Mucosa of stomach (tissue), 1 donor: ENCODE results near the gene NUP93.
"Not testable (repeated sequence)": the region's sequence is repeated elsewhere in the genome, so short reads cannot be mapped to it uniquely, and the experiment has no call there.

ENCODE experiments used
- H3K27me3 ChIP-seq: one replicate; pipeline ENCODE4 v1.7.0; 2013; ENCODE audit warnings: mild to moderate bottlenecking, low read length; ENCODE audit not compliant: control insufficient read depth, insufficient read depth
- H3K36me3 ChIP-seq: one replicate; pipeline ENCODE4 v1.7.0; 2013; ENCODE audit warnings: low read length; ENCODE audit not compliant: control insufficient read depth, insufficient read depth
- H3K4me1 ChIP-seq: one replicate; pipeline ENCODE4 v1.7.0; 2013; ENCODE audit warnings: mild to moderate bottlenecking, low read length; ENCODE audit not compliant: control insufficient read depth, insufficient read depth
- H3K4me3 ChIP-seq: one replicate; pipeline ENCODE4 v1.7.0; 2013; ENCODE audit warnings: low read length
- H3K9ac ChIP-seq: one replicate; pipeline ENCODE4 v1.7.0; 2013; ENCODE audit warnings: mild to moderate bottlenecking, low read length, moderate library complexity
- H3K9me3 ChIP-seq: one replicate; pipeline ENCODE4 v1.7.0; 2013; ENCODE audit warnings: mild to moderate bottlenecking, low read length, moderate library complexity; ENCODE audit not compliant: control insufficient read depth
- donor health status: Pancreatic carcinoma.

NUP93 gene

DNA sequence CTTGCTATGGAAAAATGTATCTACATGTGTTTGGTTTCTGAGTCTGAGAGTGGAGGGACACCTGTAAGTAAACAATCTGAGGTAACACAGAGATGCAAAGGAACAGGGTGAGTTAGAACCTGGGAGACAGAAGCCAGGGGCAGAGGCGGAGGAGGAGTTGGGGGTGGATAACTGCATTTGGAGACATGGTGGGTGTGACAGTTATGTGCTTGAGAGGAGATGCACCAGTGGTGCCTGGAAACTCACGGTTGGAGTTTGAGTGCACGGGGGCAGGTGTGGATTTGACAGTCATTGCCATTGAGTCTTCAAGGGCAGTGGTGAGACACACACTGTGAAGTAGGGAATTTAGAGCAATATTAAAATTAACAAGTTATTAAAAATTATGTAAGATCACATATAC, 6.5 kb downstream of the NUP93 start:
- no peak overlapping the region for H3K4me3 ChIP-seq
- no peaks in the 10 kb centered on the region for H3K36me3 ChIP-seq
- H3K9ac ChIP-seq: no peak overlapping the region
- H3K9me3 ChIP-seq: no peaks in the 10 kb centered on the region
- H3K4me1 ChIP-seq: peaks cover 11% of the 10 kb centered on the region
- no peaks in the 10 kb centered on the region for H3K27me3 ChIP-seq

- H3K36me3 ChIP-seq: no peaks in the 10 kb centered on the region
- no peaks in the 10 kb centered on the region for H3K27me3 ChIP-seq
- no peaks in the 10 kb centered on the region for H3K9me3 ChIP-seq
- no peak overlapping the region for H3K9ac ChIP-seq
- H3K4me3 ChIP-seq: no peak overlapping the region
- H3K4me1 ChIP-seq: peaks cover 20% of the 10 kb centered on the region
These were observed 7.6 kb downstream of the NUP93 start for GRCh38 chr16:56737539-56737938.

GRCh38 chr16:56738221-56738620, 8.3 kb downstream of the NUP93 start:
- Histone ChIP-seq H3K36me3 (no peaks in the 10 kb centered on the region), H3K27me3 (no peaks in the 10 kb centered on the region), H3K9me3 (no peaks in the 10 kb centered on the region), H3K4me3 (no peak overlapping the region), H3K4me1 (peaks cover 22% of the 10 kb centered on the region), H3K9ac (no peak overlapping the region)

- not testable (repeated sequence) for H3K9me3 ChIP-seq, H3K27me3 ChIP-seq, H3K36me3 ChIP-seq, H3K9ac ChIP-seq, H3K4me3 ChIP-seq
- H3K4me1 ChIP-seq: peaks cover 22% of the 10 kb centered on the region
These were observed 9.4 kb downstream of the NUP93 start for GRCh38 chr16:56739378-56739777.

DNA sequence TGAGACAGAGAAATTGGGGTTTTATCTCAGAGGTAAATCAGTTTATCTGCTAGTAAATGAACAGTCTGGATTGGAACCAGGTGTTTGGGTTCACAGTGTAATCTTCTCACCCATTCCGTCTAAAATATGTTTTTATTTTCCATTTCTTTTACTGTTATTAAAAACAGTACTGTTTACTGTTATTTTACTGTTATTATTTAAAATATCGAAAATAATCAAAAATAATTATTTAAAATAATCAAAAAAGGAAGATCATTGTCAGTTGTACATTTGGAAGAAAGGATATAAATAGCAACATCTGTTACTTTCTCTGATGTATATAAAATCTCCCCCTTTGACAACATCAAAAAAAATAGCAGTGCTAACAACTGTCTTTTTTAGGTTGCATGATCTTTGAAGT, 11.5 kb downstream of the NUP93 start:
- Histone ChIP-seq H3K4me3 (no peak overlapping the region), H3K27me3 (no peaks in the 10 kb centered on the region), H3K4me1 (peaks cover 28% of the 10 kb centered on the region), H3K9me3 (no peaks in the 10 kb centered on the region), H3K9ac (no peak overlapping the region), H3K36me3 (no peaks in the 10 kb centered on the region)

GRCh38 chr16:56742030-56742984, 12.4 kb downstream of the NUP93 start:
- H3K27me3 ChIP-seq: no peaks in the 10 kb centered on the region

GRCh38 chr16:56743840-56744239, 13.9 kb downstream of the NUP93 start:
- Histone ChIP-seq H3K4me3 (no peak overlapping the region), H3K36me3 (no peaks in the 10 kb centered on the region), H3K4me1 (peaks cover 18% of the 10 kb centered on the region), H3K9ac (no peak overlapping the region), H3K9me3 (no peaks in the 10 kb centered on the region), H3K27me3 (no peaks in the 10 kb centered on the region)

More at GRCh38 chr16:56742030-56742984, 12.4 kb downstream of the NUP93 start:
- H3K9ac ChIP-seq: peak overlapping the region; percentile 35
- no peak overlapping the region for H3K4me3 ChIP-seq
- H3K36me3 ChIP-seq: no peaks in the 10 kb centered on the region
- H3K4me1 ChIP-seq: peaks cover 28% of the 10 kb centered on the region
- H3K9me3 ChIP-seq: no peaks in the 10 kb centered on the region

DNA sequence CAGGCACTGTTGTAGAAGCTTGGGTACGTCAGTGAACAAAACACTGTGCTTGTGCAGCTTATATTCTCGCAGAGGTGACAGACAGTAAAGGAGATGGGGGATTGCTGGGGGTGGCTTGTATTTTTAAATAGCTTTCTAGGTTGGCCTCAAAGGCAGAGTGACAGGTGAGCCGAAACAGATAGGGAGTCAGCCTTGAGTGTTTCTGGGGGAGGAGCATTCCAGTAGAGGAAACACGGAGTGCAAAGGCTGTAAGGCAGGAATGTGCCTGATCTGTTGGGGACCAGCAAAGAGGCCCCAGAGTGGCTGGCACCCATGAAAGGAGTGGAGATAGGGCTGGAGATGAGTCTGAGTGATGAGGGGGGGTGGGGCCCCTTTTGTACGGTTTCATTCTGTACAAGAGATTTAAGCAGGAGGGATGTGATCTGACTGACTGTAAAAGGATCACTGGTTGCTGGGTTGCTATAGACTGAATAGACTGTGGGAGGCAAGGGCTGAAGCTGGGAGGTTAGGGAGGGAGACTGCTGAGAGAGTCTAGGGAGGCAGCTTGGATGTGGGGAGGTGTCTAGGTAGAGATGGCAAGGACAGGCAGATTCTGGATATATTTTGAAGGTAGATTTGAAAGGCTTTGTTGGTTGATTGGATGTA, 15.2 kb downstream of the NUP93 start:
- Histone ChIP-seq H3K27me3 (no peaks in the 10 kb centered on the region), H3K4me1 (peaks cover 23% of the 10 kb centered on the region), H3K36me3 (no peaks in the 10 kb centered on the region), H3K9ac (no peak overlapping the region), H3K9me3 (no peaks in the 10 kb centered on the region), H3K4me3 (no peak overlapping the region)

- Histone ChIP-seq H3K9me3 (no peaks in the 10 kb centered on the region), H3K36me3 (no peaks in the 10 kb centered on the region), H3K4me1 (peaks cover 21% of the 10 kb centered on the region), H3K27me3 (no peaks in the 10 kb centered on the region), H3K4me3 (no peak overlapping the region), H3K9ac (no peak overlapping the region)
These were observed 17.6 kb downstream of the NUP93 start for GRCh38 chr16:56747486-56748045.

DNA sequence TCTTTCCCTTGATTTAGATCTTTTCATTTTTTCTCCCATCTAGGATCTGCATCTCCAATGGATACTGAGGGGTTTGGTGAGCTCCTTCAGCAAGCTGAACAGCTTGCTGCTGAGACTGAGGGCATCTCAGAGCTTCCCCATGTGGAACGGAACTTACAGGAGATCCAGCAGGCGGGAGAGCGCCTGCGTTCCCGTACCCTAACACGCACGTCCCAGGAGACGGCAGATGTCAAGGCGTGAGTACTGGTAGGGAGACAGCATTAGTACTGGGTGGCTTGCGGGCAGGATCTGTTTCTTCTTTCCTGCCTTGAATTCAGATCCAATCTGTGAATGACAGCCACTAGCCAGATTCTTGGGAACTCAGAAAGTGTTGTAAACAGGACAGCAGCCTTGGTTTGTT, 18.3 kb downstream of the NUP93 start:
- H3K36me3 ChIP-seq: no peaks in the 10 kb centered on the region
- peaks cover 18% of the 10 kb centered on the region for H3K4me1 ChIP-seq
- H3K4me3 ChIP-seq: no peak overlapping the region

GRCh38 chr16:56748826-56749225, 18.9 kb downstream of the NUP93 start:
- Histone ChIP-seq H3K9me3 (no peaks in the 10 kb centered on the region), H3K4me3 (no peak overlapping the region), H3K27me3 (no peaks in the 10 kb centered on the region), H3K4me1 (peaks cover 18% of the 10 kb centered on the region), H3K9ac (no peak overlapping the region), H3K36me3 (no peaks in the 10 kb centered on the region)

More for the DNA sequence above, 18.3 kb downstream of the NUP93 start:
- Histone ChIP-seq H3K9ac (no peak overlapping the region), H3K27me3 (no peaks in the 10 kb centered on the region), H3K9me3 (no peaks in the 10 kb centered on the region)
